IMR-90 (cell line): ENCODE data around the gene RGL1. TPM values are rescaled to one million over a fixed set of nuclear protein-coding genes. Genes with fewer than 3 reads are reported as not detected.

Source experiments
- ATAC-seq: fragments of 200-7000 bp; cut with Tn5 transposase; 2 replicates; pipeline ENCODE4 v1.9.1; 2020; ENCODE audit warnings: low read depth, mild to moderate bottlenecking, moderate library complexity
- BruUV-seq: library from RNA; stranded (reverse); fragments of 400-500 nt; replicated peaks from 2 replicates; lab custom pipeline; 2021; lab: Mats Ljungman, UMichigan
- CTCF ChIA-PET: fragments of 300-600 bp; formaldehyde crosslinking; extraction: SDS; loops from one replicate; lab custom pipeline; 2021; ENCODE audit warnings: antibody characterized with exemption; lab: Yijun Ruan, JAX
- POLR2A ChIA-PET: fragments of 300-600 bp; sonication (Branson Sonifier 250); formaldehyde crosslinking; loops from one replicate; lab custom pipeline; 2022; ENCODE audit warnings: antibody characterized with exemption; ENCODE audit not compliant: unreplicated experiment; lab: Charles Lee
- DNase-seq: peaks from one replicate; pipeline ENCODE4 v3.0.0; 2013
- H2AFZ ChIP-seq: replicated peaks from 2 replicates; pipeline ENCODE3; 2013; ENCODE audit warnings: low read length, mild to moderate bottlenecking; ENCODE audit not compliant: poor library complexity
- H2AK5ac ChIP-seq: 2 replicates; pipeline ENCODE4 v1.6.1; 2013; ENCODE audit warnings: low read depth, low read length, inconsistent platforms
- H2AK9ac ChIP-seq: replicated peaks from 2 replicates; pipeline ENCODE3; 2013; ENCODE audit warnings: mild to moderate bottlenecking, low read depth, low read length, moderate library complexity; ENCODE audit not compliant: poor library complexity
- H2BK120ac ChIP-seq: 2 replicates; pipeline ENCODE4 v1.6.1; 2013; ENCODE audit warnings: low read depth, low read length, inconsistent platforms
- H2BK15ac ChIP-seq: 3 replicates; pipeline ENCODE4 v1.6.1; 2013; ENCODE audit warnings: low read depth, low read length, inconsistent platforms
- H2BK20ac ChIP-seq: 2 replicates; pipeline ENCODE4 v1.6.1; 2013; ENCODE audit warnings: low read depth, mild to moderate bottlenecking, inconsistent platforms, low read length, moderate library complexity
- H2BK5ac ChIP-seq: 2 replicates; pipeline ENCODE4 v1.6.1; 2013; ENCODE audit warnings: mild to moderate bottlenecking, low read depth, low read length, inconsistent platforms; ENCODE audit not compliant: poor library complexity, severe bottlenecking
- H3K14ac ChIP-seq: replicated peaks from 2 replicates; pipeline ENCODE4 v1.6.1; 2013; ENCODE audit warnings: low read depth, low read length, inconsistent platforms
- H3K18ac ChIP-seq: 2 replicates; pipeline ENCODE4 v1.6.1; 2013; ENCODE audit warnings: low read depth, low read length, control low read depth
- H3K23ac ChIP-seq: 2 replicates; pipeline ENCODE4 v1.6.1; 2013; ENCODE audit warnings: low read depth, low read length, inconsistent platforms
- H3K27ac ChIP-seq: 2 replicates; pipeline ENCODE4 v1.5.1; 2013; ENCODE audit warnings: mild to moderate bottlenecking, control low read depth, low read length; ENCODE audit not compliant: insufficient read depth
- H3K27me3 ChIP-seq: 2 replicates; pipeline ENCODE4 v1.6.1; 2013; ENCODE audit warnings: low read length; ENCODE audit not compliant: control insufficient read depth, insufficient read depth
- H3K36me3 ChIP-seq: 2 replicates; pipeline ENCODE4 v1.6.1; 2013; ENCODE audit warnings: low read length, mixed read lengths; ENCODE audit not compliant: control insufficient read depth, insufficient read depth
- H3K4ac ChIP-seq: 2 replicates; pipeline ENCODE4 v1.6.1; 2013; ENCODE audit warnings: low read depth, low read length, inconsistent platforms
- H3K4me1 ChIP-seq: 2 replicates; pipeline ENCODE4 v1.6.1; 2013; ENCODE audit warnings: low read length, mixed read lengths; ENCODE audit not compliant: control insufficient read depth, insufficient read depth
- H3K4me2 ChIP-seq: 2 replicates; pipeline ENCODE4 v1.6.1; 2013; ENCODE audit warnings: low read depth, mild to moderate bottlenecking, control low read depth, low read length, moderate library complexity
- H3K4me3 ChIP-seq: 2 replicates; pipeline ENCODE4 v1.5.1; 2013; ENCODE audit warnings: low read depth, mild to moderate bottlenecking, control low read depth, low read length, moderate library complexity; ENCODE audit not compliant: insufficient read depth
- H3K56ac ChIP-seq: 2 replicates; pipeline ENCODE4 v1.6.1; 2013; ENCODE audit warnings: low read length, inconsistent platforms; ENCODE audit not compliant: insufficient read depth; ENCODE audit errors: extremely low read depth
- H3K79me1 ChIP-seq, 2 experiments: 2 replicates each; pipeline ENCODE4 v1.6.1; 2013; ENCODE audit warnings: low read length in 2 of 2, inconsistent platforms in 1 of 2, low read depth in 1 of 2
- H3K9ac ChIP-seq: 2 replicates; pipeline ENCODE4 v1.6.1; 2013; ENCODE audit warnings: low read depth, low read length, control low read depth
- H3K9me1 ChIP-seq: 2 replicates; pipeline ENCODE4 v1.6.1; 2013; ENCODE audit warnings: low read length, inconsistent platforms; ENCODE audit not compliant: insufficient read depth
- H3K9me3 ChIP-seq: 2 replicates; pipeline ENCODE4 v1.6.1; 2013; ENCODE audit warnings: low read length; ENCODE audit not compliant: control insufficient read depth, insufficient read depth
- H4K20me1 ChIP-seq: 2 replicates; pipeline ENCODE4 v1.6.1; 2013; ENCODE audit warnings: low read length, inconsistent platforms; ENCODE audit not compliant: insufficient read depth
- H4K5ac ChIP-seq: 2 replicates; pipeline ENCODE4 v1.6.1; 2013; ENCODE audit warnings: mild to moderate bottlenecking, low read depth, low read length, control low read depth
- H4K8ac ChIP-seq, 2 experiments: 2 replicates each; pipeline ENCODE4 v1.6.1; 2013; ENCODE audit warnings: low read depth in 2 of 2, low read length in 2 of 2, control low read depth in 1 of 2, inconsistent platforms in 1 of 2
- H4K91ac ChIP-seq: 2 replicates; pipeline ENCODE4 v1.6.1; 2013; ENCODE audit warnings: low read depth, low read length, inconsistent platforms; ENCODE audit not compliant: insufficient read depth
- CEBPB ChIP-seq: IDR thresholded peaks from 2 replicates; pipeline ENCODE4 v1.6.1; 2012; ENCODE audit warnings: low read depth, low read length, improper control_type of control experiment
- ELK1 ChIP-seq: fragments of 150-350 bp; IDR thresholded peaks from 2 replicates; pipeline ENCODE4 v1.6.1; 2016; ENCODE audit warnings: low read depth, mild to moderate bottlenecking, low read length, moderate library complexity, borderline replicate concordance
- NFE2L2 ChIP-seq: fragments of 150-350 bp; IDR thresholded peaks from 2 replicates; pipeline ENCODE4 v1.6.1; 2016; ENCODE audit warnings: low read depth, mild to moderate bottlenecking, low read length
- RAD21 ChIP-seq: IDR thresholded peaks from 2 replicates; pipeline ENCODE4 v1.6.1; 2012; ENCODE audit warnings: low read length, improper control_type of control experiment
- USF2 ChIP-seq: fragments of 150-350 bp; IDR thresholded peaks from 2 replicates; pipeline ENCODE4 v1.6.1; 2017; ENCODE audit warnings: mild to moderate bottlenecking, antibody characterized with exemption, low read length, low read depth
- WGBS, 2 experiments: methylation state at CpG; one replicate each; pipeline versions ENCODE4 v1.1.5 to v1.1.7; 2013; ENCODE audit warnings: missing lambda C conversion rate in 2 of 2; ENCODE audit not compliant: insufficient read length in 1 of 2; ENCODE audit errors: extremely low coverage in 2 of 2; 5-methylcytosine and 5-hydroxymethylcytosine counted together
- dilution Hi-C: fragments of 300-500 bp; cut with HindIII; formaldehyde crosslinking; loops from one replicate; pipeline ENCODE4 v1.14.3; 2018; ENCODE audit warnings: low sequenced_read_pairs; ENCODE audit not compliant: unreplicated experiment
- in situ Hi-C: fragments of 300-500 bp; cut with MboI; formaldehyde crosslinking; loops from 3 replicates; pipeline ENCODE4 v1.14.3; 2019; ENCODE audit warnings: low sequenced_read_pairs, inconsistent platforms, mixed read lengths
- intact Hi-C: fragments of 100-400 bp; cut with micrococcal nuclease; formaldehyde crosslinking; loops from 2 replicates; pipeline ENCODE4 v1.10.0; 2022
- polyA plus RNA-seq, 3 experiments: library from polyadenylated mRNA; depleted of rRNA; stranded (reverse); fragments of >200 nt; gene quantifications; 2 replicates each; pipeline ENCODE4 v1.2.3, GENCODE V29; 2012; ENCODE audit warnings: low replicate concordance in 1 of 3
- total RNA-seq: library from RNA; depleted of rRNA; stranded (reverse); fragments of >200 nt; gene quantifications from 2 replicates; pipeline ENCODE4 v1.2.3, GENCODE V29; 2012

The RGL1 gene
- total and polyA plus RNA-seq, 2 of the 4 experiments (the other 2 are of a cell fraction) = 4.7 to 7.5 TPM

DNA sequence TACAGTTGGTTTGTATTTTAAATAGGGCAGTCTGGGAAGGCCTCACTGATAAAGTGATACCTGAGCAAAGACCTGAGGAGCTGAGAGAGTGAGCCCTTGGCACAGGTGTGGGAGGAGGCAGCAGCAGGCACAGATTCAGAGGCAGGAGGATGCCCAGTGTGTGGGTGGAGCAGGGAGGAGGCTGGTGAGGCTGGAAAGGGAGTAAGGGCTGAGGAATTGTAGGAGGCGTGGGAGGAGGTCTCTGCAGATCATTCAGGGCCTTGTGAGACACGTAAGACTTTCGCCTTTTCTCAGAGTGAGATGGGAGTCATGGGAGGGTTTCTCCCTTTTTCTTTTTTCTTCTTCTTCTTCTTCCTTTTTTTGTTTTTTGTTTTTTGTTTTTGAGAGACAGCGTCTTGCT lies 58.0 kb downstream of the RGL1 start:
- H3K4ac ChIP-seq = no peak overlapping the region
- TF ChIP-seq NFE2L2 = no peak
- TF ChIP-seq RAD21 = no peak
- TF ChIP-seq CEBPB = no peak
- no peak for TF ChIP-seq USF2
- no peak for TF ChIP-seq ELK1
- H3K9me1 ChIP-seq = 0 out of 2 replicates have a peak, but pooled peaks cover 3% of the 10 kb centered on the region
- H2BK20ac ChIP-seq = no peak overlapping the region
- H2AFZ ChIP-seq = no peak overlapping the region
- BruUV-seq = no TSS peak
- ATAC-seq = no peak
- intact Hi-C loops (no loop called here), in situ Hi-C loops (no loop called here), dilution Hi-C loops (no loop called here)
- H2AK5ac ChIP-seq = no peak overlapping the region
- no peak overlapping the region for H2BK5ac ChIP-seq
- H3K9me3 ChIP-seq = no peaks in the 10 kb centered on the region
- no peak overlapping the region for H3K27ac ChIP-seq
- H2AK9ac ChIP-seq = no peak overlapping the region
- H3K18ac ChIP-seq = no peak overlapping the region
- no peak for DNase-seq
- no peak overlapping the region for H3K56ac ChIP-seq
- WGBS, 2 experiments = no CpG with 5 or more reads among the region's 4 CpGs
- H3K79me1 ChIP-seq = no peaks in the 10 kb centered on the region; a peak in 1 of 4 replicates
- H2BK15ac ChIP-seq = no peak overlapping the region
- H3K27me3 ChIP-seq = no peaks in the 10 kb centered on the region
- no peak overlapping the region for H4K5ac ChIP-seq
- H3K14ac ChIP-seq = no peak overlapping the region
- no peak overlapping the region for H3K9ac ChIP-seq
- H4K8ac ChIP-seq = no peak overlapping the region
- no peaks in the 10 kb centered on the region for H4K20me1 ChIP-seq
- H4K91ac ChIP-seq = no peak overlapping the region
- POLR2A ChIA-PET = no interaction called here
- H2BK120ac ChIP-seq = no peak overlapping the region
- CTCF ChIA-PET = no interaction called here
- peaks cover 4% of the 10 kb centered on the region; the same call in 1 of the 2 replicates for H3K36me3 ChIP-seq
- no peak overlapping the region for H3K4me3 ChIP-seq
- H3K4me2 ChIP-seq = no peak overlapping the region
- H3K4me1 ChIP-seq = no peaks in the 10 kb centered on the region
- H3K23ac ChIP-seq = no peak overlapping the region
